Endodermal cell (in vitro differentiated cells): ENCODE results near the gene MTHFS. TPM values are rescaled to one million over a fixed set of nuclear protein-coding genes. Genes with fewer than 3 reads are reported as not detected.

Source experiments
- DNase-seq: peaks from one replicate; pipeline ENCODE4 v3.0.0-alpha.2; 2017
- H3K27ac ChIP-seq: 2 replicates; pipeline ENCODE4 v1.5.1; 2013; ENCODE audit warnings: mild to moderate bottlenecking, low read depth, low read length, moderate library complexity
- H3K27me3 ChIP-seq: 2 replicates; pipeline ENCODE4 v1.6.1; 2013; ENCODE audit warnings: mild to moderate bottlenecking, low read length, moderate library complexity; ENCODE audit not compliant: insufficient read depth, control insufficient read depth, poor library complexity, severe bottlenecking
- H3K36me3 ChIP-seq: 2 replicates; pipeline ENCODE4 v1.7.0; 2013; ENCODE audit warnings: mild to moderate bottlenecking, low read length, moderate library complexity; ENCODE audit not compliant: control insufficient read depth, insufficient read depth
- H3K4me1 ChIP-seq: one replicate; pipeline ENCODE4 v1.7.0; 2013; ENCODE audit warnings: low read length; ENCODE audit not compliant: control insufficient read depth, insufficient read depth
- H3K4me3 ChIP-seq: 2 replicates; pipeline ENCODE4 v1.5.1; 2013; ENCODE audit warnings: mild to moderate bottlenecking, low read length, moderate library complexity
- H3K9ac ChIP-seq: 2 replicates; pipeline ENCODE4 v1.6.1; 2013; ENCODE audit warnings: mild to moderate bottlenecking, low read length, moderate library complexity; ENCODE audit not compliant: poor library complexity, severe bottlenecking; ENCODE audit errors: extremely low read depth
- H3K9me3 ChIP-seq: 2 replicates; pipeline ENCODE4 v1.6.1; 2013; ENCODE audit warnings: mild to moderate bottlenecking, low read length, moderate library complexity; ENCODE audit not compliant: control insufficient read depth
- H3K27ac Mint-ChIP-seq: 2 replicates; pipeline ENCODE4 v1.8.0; 2020; ENCODE audit warnings: mixed read lengths
- H3K27me3 Mint-ChIP-seq: 2 replicates; pipeline ENCODE4 v1.8.0; 2021; ENCODE audit warnings: mild to moderate bottlenecking, mixed read lengths; ENCODE audit not compliant: insufficient read depth
- H3K36me3 Mint-ChIP-seq: 2 replicates; pipeline ENCODE4 v1.8.0; 2020; ENCODE audit warnings: low read depth, mixed read lengths
- H3K4me1 Mint-ChIP-seq: 2 replicates; pipeline ENCODE4 v1.8.0; 2020; ENCODE audit warnings: mixed read lengths
- H3K4me3 Mint-ChIP-seq: 2 replicates; pipeline ENCODE4 v1.8.0; 2020; ENCODE audit warnings: mild to moderate bottlenecking, moderate library complexity, mixed read lengths
- H3K9me3 Mint-ChIP-seq: 2 replicates; pipeline ENCODE4 v1.8.0; 2020; ENCODE audit warnings: mild to moderate bottlenecking, mixed read lengths
- WGBS, 2 experiments: methylation state at CpG; one replicate each; pipeline versions ENCODE4 v1.1.5 to v1.1.7; 2013; ENCODE audit warnings: missing lambda C conversion rate in 2 of 2, mixed read lengths in 1 of 2; ENCODE audit not compliant: insufficient coverage in 1 of 2, insufficient read length in 1 of 2; 5-methylcytosine and 5-hydroxymethylcytosine counted together
- total RNA-seq, 2 donors: library from RNA; stranded (reverse); fragmentation: NEBNext Ultra II Directional in 1 of 2; extraction: Animal tissue kit (Norgen Biotek cat#: 25700) in 1 of 2; gene quantifications; 2 replicates in 1 of 2; 3 replicates in 1 of 2; pipeline ENCODE4 v1.2.1, GENCODE V29; 2021
- TF ChIP-seq, protein P1 (sequence below): fragments of 200-600 bp; sonication (generic); conservative IDR thresholded peaks from 2 replicates; pipeline ENCODE4 v1.5.0; 2021; ENCODE audit warnings: antibody characterized with exemption, mild to moderate bottlenecking

Gene MTHFS
- total RNA-seq, 2 donors from 2014 or later, result 28.2 to 33.6 TPM

- H3K9ac ChIP-seq, result no peak overlapping the region
- H3K4me1 ChIP-seq, result no peaks in the 10 kb centered on the region
- no peak for DNase-seq
- TF ChIP-seq, protein P1, sequence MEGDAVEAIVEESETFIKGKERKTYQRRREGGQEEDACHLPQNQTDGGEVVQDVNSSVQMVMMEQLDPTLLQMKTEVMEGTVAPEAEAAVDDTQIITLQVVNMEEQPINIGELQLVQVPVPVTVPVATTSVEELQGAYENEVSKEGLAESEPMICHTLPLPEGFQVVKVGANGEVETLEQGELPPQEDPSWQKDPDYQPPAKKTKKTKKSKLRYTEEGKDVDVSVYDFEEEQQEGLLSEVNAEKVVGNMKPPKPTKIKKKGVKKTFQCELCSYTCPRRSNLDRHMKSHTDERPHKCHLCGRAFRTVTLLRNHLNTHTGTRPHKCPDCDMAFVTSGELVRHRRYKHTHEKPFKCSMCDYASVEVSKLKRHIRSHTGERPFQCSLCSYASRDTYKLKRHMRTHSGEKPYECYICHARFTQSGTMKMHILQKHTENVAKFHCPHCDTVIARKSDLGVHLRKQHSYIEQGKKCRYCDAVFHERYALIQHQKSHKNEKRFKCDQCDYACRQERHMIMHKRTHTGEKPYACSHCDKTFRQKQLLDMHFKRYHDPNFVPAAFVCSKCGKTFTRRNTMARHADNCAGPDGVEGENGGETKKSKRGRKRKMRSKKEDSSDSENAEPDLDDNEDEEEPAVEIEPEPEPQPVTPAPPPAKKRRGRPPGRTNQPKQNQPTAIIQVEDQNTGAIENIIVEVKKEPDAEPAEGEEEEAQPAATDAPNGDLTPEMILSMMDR, result no peak
- peaks cover 6% of the 10 kb centered on the region for H3K9me3 ChIP-seq
- Mint-ChIP-seq H3K4me1 (peaks cover 6% of the 10 kb centered on the region), H3K9me3 (no peaks in the 10 kb centered on the region), H3K36me3 (peaks cover 37% of the 10 kb centered on the region), H3K27me3 (no peaks in the 10 kb centered on the region), H3K27ac (no peak overlapping the region), H3K4me3 (no peak overlapping the region)
- no peak overlapping the region for H3K27ac ChIP-seq
- peaks cover 10% of the 10 kb centered on the region for H3K36me3 ChIP-seq
- H3K4me3 ChIP-seq, result no peak overlapping the region
- WGBS, 2 experiments, result 92 to 99% methylated on average over 12 to 14 of the region's 14 CpGs
- H3K27me3 ChIP-seq, result no peaks in the 10 kb centered on the region
These were observed 66.9 kb downstream of the MTHFS start for GRCh38 chr15:79829950-79830349.

GRCh38 chr15:79828447-79828846 lies 68.4 kb downstream of the MTHFS start:
- Mint-ChIP-seq H3K4me3 (no peak overlapping the region), H3K9me3 (no peaks in the 10 kb centered on the region), H3K36me3 (peaks cover 31% of the 10 kb centered on the region), H3K4me1 (peaks cover 16% of the 10 kb centered on the region), H3K27ac (no peak overlapping the region), H3K27me3 (no peaks in the 10 kb centered on the region)
- TF ChIP-seq, protein P1, result no peak
- Histone ChIP-seq H3K4me1 (peaks cover 7% of the 10 kb centered on the region), H3K36me3 (peaks cover 10% of the 10 kb centered on the region), H3K9ac (no peak overlapping the region), H3K27ac (no peak overlapping the region), H3K4me3 (no peak overlapping the region), H3K9me3 (peaks cover 6% of the 10 kb centered on the region), H3K27me3 (no peaks in the 10 kb centered on the region)
- no peak for DNase-seq

GRCh38 chr15:79826800-79827199 lies 70.0 kb downstream of the MTHFS start:
- no peaks in the 10 kb centered on the region for H3K9me3 Mint-ChIP-seq
- no peak for DNase-seq
- TF ChIP-seq, protein P1, result no peak
- no peaks in the 10 kb centered on the region for H3K36me3 ChIP-seq
- H3K4me3 ChIP-seq, result no peak overlapping the region
- H3K27ac ChIP-seq, result no peak overlapping the region
- 85% methylated on average over 1 of the region's 1 CpG; no CpG with 5 or more reads in 1 of the 2 experiments for WGBS, 2 experiments
- H3K4me3 Mint-ChIP-seq, result no peak overlapping the region
- H3K27me3 Mint-ChIP-seq, result no peaks in the 10 kb centered on the region
- H3K4me1 Mint-ChIP-seq, result peaks cover 16% of the 10 kb centered on the region
- no peak overlapping the region for H3K9ac ChIP-seq
- peaks cover 21% of the 10 kb centered on the region for H3K36me3 Mint-ChIP-seq
- peaks cover 6% of the 10 kb centered on the region for H3K9me3 ChIP-seq
- H3K27ac Mint-ChIP-seq, result no peak overlapping the region
- no peaks in the 10 kb centered on the region for H3K27me3 ChIP-seq
- peaks cover 7% of the 10 kb centered on the region for H3K4me1 ChIP-seq
